ELF-1 (cell line): ENCODE data around the gene ADORA1.

ENCODE experiments used
- DNase-seq: peaks from one replicate; pipeline ENCODE4 v3.0.0-alpha.2; 2016; ENCODE audit warnings: low read depth, low spot score

ADORA1 gene

GRCh38 chr1:203172184-203173010 is 44.9 kb downstream of the ADORA1 start:
- peak; percentile 83 for DNase-seq

GRCh38 chr1:203173011-203173555 is 45.6 kb downstream of the ADORA1 start:
- no peak for DNase-seq

- DNase-seq: no peak
Measured at GRCh38 chr1:203173566-203173965, 46.0 kb downstream of the ADORA1 start.

- DNase-seq: no peak
Measured at GRCh38 chr1:203174324-203174985, 46.9 kb downstream of the ADORA1 start.

- no peak for DNase-seq
Measured at GRCh38 chr1:203175237-203175826, 47.8 kb downstream of the ADORA1 start, which contains the start of gene MYBPH. Gene MYBPH, minus strand, starts transcription at chr1:203175826. Its CDS starts 71 bp downstream, at chr1:203175755.

- no peak for DNase-seq
Measured at GRCh38 chr1:203175827-203176241, 48.3 kb downstream of the ADORA1 start.

GRCh38 chr1:203176273-203177035 is 48.9 kb downstream of the ADORA1 start:
- no peak for DNase-seq

GRCh38 chr1:203177036-203177405 is 49.5 kb downstream of the ADORA1 start:
- no peak for DNase-seq

GRCh38 chr1:203177470-203178039 is 50.0 kb downstream of the ADORA1 start:
- peak; percentile 48 for DNase-seq

GRCh38 chr1:203178083-203178482 is 50.6 kb downstream of the ADORA1 start:
- peak; percentile 88 for DNase-seq

- DNase-seq: no peak
Measured at GRCh38 chr1:203178821-203179666, 51.5 kb downstream of the ADORA1 start.

GRCh38 chr1:203179667-203180005 is 52.1 kb downstream of the ADORA1 start:
- DNase-seq: no peak

GRCh38 chr1:203180611-203181330 is 53.2 kb downstream of the ADORA1 start:
- DNase-seq: no peak

GRCh38 chr1:203181586-203182386 is 54.3 kb downstream of the ADORA1 start:
- DNase-seq: no peak

- no peak for DNase-seq
Measured at GRCh38 chr1:203182387-203182953, 54.9 kb downstream of the ADORA1 start.

- DNase-seq: no peak
Measured at GRCh38 chr1:203183828-203184227, 56.3 kb downstream of the ADORA1 start.

- no peak for DNase-seq
Measured at GRCh38 chr1:203184467-203184866, 56.9 kb downstream of the ADORA1 start.

- no peak for DNase-seq
Measured at GRCh38 chr1:203185061-203185461, 57.5 kb downstream of the ADORA1 start.

GRCh38 chr1:203185585-203185984 is 58.1 kb downstream of the ADORA1 start:
- no peak for DNase-seq
